Vagina (tissue), 2 donors: ENCODE data around the gene AFAP1.

Experiments
- CTCF ChIP-seq, 3 experiments: fragments of 450-650 bp in 2 of 3; fragments of 200-600 bp in 1 of 3; sonication (generic) in 1 of 3; IDR thresholded peaks; one replicate each; pipeline ENCODE4 v1.5.1; 2017 to 2019; ENCODE audit warnings: antibody characterized with exemption in 3 of 3, mild to moderate bottlenecking in 2 of 3, moderate library complexity in 2 of 3
- POLR2A ChIP-seq, 2 donors: fragments of 450-650 bp; IDR thresholded peaks; one replicate each; pipeline ENCODE4 v1.6.1; 2017; ENCODE audit warnings: antibody characterized with exemption in 2 of 2, mild to moderate bottlenecking in 2 of 2, moderate library complexity in 2 of 2

- TF ChIP-seq CTCF (IDR thresholded peaks at IDR 0.05) = no peak
- no peak for TF ChIP-seq POLR2A (IDR thresholded peaks at IDR 0.05)
These were observed 127.3 kb downstream of the AFAP1 start for GRCh38 chr4:7812231-7812857.
